Middle frontal gyrus (tissue), 1 donor: ENCODE results near the gene ANKH.
"Not testable (repeated sequence)": the region's sequence is repeated elsewhere in the genome, so short reads cannot be mapped to it uniquely, and the experiment has no call there.

ENCODE experiments used
- DNase-seq: peaks from one replicate; pipeline ENCODE4 v3.0.0-alpha.2; 2015; ENCODE audit warnings: low spot score; ENCODE audit errors: extremely low spot score

The ANKH gene

DNA sequence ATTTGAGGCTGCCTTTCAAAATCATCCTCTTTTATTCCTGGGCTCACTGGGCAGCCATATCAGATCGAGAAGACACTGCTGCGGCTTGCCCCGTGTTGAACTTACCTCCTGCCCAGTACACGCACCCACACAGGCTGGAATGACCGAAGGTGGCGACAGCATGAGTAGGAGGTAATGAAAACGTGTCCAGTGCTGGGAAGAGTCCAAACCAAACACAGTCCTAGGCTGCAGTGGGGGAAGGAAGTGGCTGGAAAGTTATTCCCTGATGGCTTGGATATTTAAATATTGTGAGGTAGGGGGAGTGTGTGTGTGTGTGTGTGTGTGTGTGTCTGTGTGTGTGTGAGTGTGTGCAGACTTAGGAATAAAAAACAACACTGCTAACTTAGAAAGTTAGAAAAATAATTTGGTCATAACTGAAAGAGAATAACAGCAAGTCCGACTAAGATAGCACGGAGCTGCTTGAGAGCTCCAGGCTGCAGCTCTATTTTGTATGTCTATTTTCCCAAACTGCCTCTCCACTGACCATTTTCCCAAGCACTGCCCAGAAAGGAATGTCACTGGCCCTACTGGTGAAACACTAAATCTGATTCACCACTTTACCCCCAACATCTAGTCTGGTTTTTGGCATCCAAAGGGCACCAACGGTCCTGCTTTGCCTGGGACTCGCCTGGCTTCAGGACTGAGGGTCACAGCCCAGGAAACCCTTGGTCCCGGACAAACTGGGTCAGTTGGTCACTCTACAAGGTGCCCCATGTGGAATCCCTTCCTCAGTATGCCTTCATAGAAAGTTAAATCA lies 41.2 kb downstream of the ANKH start:
- DNase-seq, result no peak

DNA sequence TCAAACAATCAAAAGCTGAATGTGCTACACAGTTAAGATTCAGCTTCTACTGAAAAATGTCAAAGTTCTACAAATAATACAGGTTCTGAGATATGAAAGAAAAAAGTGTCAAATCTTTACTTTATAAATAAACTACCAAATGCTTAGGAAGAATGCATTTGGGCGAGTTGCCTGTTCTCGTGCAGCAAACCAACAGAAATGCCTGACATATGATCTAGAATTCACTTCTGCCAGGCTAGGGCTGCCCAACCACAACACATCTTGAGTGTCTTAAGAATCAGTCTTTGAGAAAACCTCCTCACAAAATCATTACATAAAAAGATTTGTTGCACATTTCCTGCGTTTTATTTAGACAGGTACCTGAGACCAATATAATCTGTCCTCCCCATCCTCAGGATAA lies 42.2 kb downstream of the ANKH start:
- no peak for DNase-seq

DNA sequence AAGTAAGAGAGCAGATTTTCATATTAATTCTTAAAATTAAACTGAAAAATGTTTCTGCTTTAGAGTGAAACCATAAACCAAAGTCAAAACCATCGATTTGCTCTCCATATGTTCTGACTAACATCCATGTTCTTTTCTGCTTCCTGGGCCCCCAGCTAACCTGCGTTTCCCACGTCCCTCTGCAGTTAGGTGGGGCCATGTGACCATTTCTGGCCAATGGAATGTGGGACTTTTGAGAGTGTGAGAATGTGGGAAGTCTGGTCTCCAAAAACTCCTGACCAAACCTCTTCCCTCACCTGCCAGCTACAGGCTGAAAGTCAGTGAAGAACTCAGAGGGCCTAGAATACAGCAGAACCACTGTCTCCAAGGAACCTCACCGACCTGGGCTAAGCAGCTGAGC lies 44.9 kb downstream of the ANKH start:
- no peak for DNase-seq

DNA sequence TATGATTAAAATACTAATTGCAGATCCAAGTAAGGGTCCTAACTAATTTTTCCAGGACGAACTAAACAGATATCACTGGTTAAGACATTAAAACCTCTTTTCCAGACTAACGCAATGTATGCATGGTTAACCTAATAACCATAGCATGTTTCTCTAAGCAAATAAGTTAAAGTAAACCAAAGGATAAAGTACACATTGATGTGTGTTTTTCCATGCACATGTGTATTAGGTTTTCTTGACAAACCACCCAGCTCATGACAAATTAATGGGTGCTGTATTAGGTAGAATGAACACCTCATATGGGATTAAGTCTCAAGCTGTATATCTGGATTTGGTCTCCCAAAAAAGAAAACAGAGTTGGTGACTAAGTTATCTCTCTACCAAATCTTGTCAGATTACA lies 45.6 kb downstream of the ANKH start:
- DNase-seq, result no peak

DNA sequence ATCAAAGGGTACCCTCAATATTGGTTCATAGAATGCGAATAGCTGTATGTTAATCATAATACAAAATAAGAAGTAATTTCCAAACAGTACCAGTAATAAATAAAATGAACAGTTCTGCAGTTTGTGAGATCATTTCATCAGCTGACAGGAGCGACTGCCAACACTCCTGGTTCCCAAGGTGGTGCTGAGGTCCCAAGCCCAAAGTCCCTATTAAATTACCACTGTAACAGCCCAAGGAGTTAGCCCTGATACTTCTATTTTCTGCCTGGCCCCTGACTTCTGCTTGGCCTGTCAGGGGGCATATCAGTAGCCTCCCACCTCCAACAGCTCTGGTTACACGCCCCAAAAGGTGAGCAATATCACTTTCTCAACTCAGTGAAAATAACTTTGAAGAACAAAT lies 47.1 kb downstream of the ANKH start:
- no peak for DNase-seq

DNA sequence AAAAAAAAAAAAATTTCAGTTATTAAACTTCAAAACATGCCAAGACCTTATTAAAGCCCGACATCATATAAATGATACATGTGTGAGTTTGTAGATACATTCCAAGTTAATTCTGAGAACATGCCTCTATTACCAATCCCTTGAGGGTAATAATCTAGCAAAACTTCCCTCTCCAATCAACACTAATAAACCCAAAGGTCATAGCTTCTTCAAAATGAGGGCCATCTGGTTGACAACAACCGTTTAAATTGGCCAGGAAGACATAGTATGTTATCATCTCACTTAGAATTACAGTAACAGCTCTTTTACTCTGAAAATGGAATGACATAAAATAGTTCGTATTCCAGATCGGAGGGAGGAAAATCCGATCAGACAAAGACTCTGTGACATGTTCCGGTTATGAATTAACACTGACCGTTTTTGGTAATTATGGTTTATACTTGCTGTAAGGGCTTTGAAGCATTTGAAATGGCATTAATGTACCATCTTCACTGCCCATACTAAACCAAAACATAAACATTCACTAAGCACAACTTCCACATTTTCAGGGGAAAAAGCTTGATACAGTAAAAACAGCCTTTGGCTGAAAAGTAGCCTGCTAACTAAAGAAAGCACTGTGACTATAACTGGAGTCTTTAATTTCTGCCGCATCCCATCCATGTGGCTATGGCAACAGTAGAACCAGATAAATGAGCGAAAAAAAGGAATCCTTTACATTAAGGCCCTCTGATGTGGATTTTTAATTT lies 50.3 kb downstream of the ANKH start:
- no peak for DNase-seq

DNA sequence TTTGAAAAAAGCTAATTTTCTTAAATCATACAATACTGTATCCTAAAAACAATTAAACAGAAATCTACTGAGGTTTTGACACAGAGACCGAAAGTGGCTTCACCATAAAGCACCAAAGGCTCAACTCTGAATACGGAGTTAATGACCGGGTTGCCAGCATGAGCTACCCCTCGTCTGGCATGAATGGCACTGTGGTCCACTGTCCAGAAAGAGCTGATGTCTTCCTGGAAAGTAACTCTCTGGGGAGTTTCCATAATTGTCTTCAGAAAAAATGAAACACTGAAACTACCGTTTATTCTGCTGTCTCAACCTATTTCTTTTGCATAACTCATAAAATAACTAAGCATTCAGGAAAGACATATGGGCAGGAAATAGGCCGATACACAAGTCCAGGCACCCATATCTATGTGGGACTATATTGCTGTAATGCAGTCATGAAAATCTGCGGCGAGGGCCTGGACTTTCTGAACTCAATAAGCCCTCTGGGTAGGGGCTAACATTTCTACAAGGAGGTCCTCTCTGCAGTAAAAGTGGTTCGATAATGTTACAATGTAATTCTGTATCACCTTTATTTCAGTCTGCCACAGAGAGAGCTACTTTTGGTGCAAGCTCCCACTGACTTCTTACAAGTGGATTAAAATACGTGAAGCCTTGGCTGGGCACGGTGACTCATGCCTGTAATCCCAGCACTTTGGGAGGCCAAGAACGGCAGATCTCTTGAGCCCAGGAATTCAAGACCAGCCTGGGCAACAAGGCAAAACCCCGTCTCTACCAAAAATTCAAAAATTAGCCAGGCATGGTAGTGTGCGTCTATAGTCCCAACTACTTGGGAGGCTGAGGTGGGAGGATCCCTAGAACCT lies 52.4 kb downstream of the ANKH start:
- no peak for DNase-seq

DNA sequence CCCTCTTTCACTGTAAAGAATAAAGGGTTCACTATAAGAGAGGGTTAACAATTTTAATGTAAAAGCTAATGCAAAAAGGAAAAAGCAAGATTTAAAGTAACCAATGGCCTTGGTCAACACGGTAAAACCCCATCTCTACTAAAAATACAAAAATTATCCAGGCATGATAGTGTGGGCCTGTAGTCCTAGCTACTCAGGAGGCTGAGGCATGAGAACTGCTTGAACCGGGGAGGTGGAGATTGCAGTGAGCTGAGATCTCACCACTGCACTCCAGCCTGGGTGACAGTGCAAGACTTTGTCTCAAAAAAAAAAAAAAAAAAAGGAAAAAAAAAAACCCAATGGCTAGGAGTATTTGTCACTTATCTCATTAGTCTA lies 53.8 kb downstream of the ANKH start:
- not testable (repeated sequence) for DNase-seq

DNA sequence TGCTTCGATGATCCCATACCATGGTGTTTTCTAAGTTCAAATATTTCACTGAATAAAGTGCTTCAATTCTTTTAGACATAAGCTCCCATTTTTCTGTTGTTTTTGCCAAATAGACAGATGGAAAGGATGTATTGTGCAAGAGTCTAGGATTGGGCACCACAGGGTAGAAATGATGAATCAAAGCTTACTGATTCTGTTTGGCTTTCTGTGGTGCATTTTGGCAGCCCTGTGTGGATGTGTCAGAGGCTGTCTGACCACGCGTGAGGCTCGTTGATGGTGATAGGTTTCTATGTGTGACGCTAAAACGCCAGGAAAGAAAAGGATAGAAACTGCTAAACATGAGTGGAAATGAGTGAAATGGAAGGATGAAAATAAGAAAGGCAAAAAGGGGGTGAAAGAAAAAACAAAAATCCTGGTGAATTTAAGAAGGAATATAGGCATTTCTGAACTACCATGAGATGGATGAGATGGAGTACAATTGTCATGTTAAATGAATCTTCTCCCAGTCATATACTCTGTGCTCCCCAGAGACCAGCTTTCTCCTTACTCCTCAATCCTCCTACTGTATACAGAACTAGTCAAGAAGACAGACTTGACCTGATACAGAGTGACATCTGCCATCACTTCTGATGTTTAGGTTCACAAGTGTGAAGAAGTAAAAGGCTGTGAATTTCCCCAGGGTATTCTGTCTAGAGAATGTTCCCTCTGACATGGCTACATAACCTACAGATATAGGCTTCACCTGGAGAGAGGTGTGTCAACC lies 54.4 kb downstream of the ANKH start:
- DNase-seq, result peak; percentile 44

DNA sequence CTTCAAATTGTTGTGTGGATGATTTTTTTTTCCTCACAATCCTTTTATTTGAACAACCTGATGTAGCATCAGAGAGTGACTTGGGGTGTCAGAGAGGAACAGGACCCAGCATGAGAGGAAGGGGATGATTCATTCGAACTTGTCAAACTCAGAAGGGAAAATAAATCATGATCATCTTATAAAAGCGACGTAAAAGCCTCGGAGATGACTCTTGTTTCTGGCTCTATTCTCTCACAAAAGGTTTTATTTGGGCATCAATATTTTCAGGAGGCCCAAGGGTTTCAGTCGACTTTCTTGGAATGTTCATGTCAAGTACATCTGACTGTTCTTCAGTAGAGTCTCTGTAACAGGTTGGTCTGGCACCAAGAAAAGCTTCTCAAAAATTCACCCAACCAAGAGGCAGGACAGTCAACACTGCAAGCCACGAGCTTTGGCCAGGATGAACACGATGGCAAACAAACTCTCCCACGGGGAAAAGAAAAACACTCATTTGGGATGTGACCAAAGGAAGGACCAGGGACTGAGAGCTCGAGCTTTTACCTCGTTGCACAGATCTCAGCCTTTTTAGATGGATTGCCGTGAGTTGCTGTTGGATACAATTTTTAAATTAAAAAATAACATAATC lies 55.1 kb downstream of the ANKH start:
- DNase-seq, result no peak

DNA sequence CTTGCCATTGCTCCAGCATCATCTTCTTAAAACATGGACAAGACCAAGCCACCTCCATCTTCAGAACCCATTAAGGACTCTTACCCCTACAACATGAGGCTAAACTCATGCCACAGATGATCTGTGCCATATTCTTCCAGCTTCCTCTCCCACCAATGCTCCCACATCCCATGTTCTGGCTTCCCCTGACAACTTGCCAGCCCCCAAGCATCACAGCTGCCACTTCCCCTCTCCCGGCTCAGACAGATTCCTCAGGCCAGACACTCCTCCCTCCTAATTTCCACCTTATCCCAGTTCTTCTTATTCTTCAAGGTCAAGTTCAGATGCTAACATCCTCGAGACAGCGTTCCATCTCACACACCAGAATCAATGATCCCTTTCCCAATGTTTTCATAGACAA lies 57.8 kb downstream of the ANKH start:
- DNase-seq, result no peak

DNA sequence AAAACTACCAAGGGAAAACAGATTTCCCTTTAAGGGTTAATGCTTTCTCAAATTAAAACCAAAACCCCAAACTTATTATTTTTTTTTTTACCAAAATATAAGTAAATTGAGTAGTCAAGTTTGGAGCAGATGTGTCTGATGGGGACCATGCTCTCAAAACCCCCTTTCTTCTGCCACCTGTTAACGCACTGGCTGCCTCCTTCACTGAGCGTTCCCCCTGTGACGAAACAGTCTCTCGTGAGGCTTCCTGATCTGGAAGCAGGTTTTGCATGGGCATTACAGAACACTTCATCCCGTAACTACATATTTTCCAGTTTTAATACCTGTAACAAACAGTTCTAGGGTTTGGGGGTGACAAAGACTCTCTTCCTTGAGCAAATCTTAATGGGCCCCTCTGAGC lies 59.4 kb downstream of the ANKH start:
- DNase-seq, result no peak

DNA sequence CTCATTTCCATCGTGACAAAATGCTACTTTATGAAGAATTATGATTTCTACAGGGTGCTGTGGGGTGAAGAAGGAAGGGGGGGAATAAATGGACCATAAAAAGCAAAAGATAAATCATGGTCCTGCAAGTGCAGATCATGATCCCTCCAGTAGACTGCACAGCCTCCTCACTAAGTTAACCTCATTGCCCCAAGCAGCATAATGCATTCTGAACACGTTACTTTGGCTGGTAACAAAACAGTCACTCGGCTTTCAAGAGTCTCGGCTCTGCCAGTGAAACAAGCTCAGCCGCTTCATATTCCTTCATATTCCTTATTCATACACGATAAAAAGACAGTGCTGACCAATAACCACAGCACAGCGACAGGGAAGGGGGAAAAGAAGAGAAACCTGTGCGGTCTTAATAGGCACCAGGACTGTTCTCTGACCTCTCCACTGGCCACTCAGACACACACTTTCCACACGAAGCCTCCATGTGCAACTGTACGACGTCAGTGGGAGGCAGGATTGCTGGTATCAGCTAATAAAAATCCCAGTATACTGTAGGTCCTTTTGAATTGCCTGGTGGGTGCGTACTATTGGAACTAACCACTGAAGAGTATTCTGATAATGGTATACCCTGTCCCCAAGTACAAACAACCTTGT lies 60.5 kb downstream of the ANKH start:
- DNase-seq, result no peak

DNA sequence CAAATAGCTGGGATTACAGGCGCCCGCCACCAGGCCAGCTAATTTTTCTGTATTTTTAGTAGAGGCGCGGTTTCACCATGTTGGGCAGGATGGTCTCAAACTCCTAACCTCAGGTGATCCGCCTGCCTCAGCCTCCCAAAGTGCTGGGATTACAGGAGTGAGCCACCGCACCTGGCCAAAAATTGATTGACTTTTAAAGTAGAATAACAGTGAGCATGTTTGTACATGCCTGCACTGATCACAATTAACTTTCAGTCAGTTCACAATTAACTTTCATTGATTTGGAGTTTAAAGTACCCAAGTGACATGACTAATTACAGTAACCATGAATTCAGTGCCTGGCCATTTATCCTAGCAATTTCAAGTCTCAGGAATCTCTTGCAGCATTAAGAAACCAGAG lies 61.3 kb downstream of the ANKH start:
- DNase-seq, result no peak

DNA sequence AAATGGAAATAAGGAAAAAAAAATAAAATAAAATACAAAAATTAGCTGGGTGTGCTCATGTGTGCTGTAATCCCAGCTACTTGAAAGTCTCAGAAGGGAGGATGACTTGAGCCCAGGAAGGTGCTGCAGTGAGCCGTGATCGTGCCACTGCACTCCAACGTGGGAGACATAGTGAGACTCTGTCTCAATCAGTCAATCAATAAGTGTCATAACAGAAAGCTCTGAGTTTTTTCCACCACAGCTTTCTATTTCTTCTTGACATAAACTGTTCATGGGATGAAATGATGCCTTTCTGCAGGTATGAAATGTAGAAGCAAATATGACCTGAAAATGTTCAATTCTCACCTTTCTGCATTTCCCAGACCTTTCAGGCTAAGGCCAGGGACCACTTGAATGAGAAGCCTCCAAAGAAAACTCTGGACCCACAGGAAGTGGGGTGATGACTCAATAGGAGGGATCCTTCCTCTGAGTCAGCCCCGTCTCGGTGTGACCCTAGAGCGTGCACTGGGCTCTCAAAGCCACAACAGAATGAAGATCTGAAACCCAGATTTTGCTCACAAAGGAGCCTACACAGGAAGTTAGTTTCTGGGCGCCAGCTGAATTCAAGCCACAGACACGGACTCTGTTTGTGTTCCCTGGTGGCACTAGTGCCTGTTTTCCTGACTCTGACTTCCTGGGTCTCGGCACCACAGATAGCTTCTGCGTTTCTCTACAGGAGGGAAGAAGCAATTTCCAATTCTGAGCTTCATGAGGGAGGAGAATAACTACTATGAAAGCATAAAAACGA lies 62.0 kb downstream of the ANKH start:
- peak; percentile 9 for DNase-seq

DNA sequence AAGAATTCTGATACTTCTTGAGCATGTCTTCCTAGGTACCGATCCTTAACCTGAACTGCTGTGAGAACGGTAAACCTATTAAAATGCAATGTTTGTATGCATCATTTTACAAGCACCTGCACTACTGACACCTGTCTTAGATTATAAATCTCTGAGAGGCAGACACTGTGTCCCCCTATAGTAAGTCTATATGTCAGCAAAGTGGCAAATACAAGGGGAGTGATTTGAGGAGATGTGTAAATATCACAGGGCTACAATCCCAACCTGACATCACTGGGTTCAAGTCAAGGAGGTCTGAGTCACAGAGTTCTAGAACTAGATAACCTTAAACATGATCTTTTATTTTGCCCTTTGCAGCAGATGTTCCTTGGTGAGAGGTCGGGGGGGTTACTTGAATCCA lies 64.1 kb downstream of the ANKH start:
- DNase-seq, result no peak

DNA sequence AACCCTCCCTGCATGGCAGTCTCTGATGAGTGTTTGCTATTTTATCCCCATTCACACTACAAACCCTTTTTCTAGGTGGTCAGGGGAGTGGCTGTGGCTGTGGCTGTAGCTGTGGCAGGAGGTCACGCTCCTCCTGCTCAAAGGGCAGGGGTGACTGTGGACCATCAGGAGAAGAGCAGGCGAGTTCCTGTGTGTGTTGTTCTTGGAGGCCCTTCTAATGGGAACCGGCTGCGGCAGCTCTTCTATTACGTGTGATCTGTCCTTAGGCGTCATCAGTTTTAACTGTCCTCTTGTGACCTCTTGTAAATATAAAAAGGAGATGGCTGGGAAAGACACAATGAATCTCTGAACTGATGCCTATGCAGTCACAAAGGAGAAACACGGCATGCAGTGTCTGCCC lies 65.1 kb downstream of the ANKH start:
- no peak for DNase-seq

DNA sequence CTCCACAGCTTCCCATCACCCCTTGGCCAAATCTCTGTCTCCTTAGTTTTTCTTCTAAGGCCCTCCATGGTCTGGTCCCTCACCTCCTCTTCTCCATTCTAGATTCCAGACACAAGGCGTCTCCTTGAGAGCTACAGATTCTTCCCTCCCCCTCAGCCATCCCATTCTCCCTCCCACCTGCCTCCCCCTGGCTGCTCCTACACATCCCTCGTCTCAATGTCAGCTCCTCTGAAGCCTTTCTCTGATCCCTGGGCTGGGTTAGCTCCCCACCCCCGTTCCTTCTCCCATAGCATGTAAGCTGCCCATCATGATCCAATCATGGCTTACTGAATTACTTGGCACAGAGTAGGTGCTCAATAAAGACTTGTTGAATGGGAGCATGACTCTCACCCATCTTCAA lies 69.0 kb downstream of the ANKH start:
- no peak for DNase-seq

DNA sequence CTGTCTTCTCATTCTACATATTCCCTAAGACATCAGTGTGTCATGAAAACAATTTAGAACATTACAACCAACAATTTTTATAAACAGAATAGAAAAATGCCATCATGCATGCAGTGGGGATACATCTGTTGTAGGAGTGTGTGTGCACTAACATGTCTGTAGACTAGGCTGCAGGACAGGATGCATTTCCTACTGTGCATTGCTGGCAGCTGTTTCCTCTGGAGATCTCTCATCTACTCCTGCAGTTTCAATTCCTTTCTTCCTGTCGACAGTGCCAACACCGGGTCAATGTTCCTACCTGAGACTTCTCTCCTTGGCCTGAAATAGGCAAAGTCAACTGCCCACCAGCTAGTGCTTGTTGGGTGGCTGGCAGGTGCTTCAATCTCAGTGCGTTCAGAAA lies 69.8 kb downstream of the ANKH start:
- no peak for DNase-seq

DNA sequence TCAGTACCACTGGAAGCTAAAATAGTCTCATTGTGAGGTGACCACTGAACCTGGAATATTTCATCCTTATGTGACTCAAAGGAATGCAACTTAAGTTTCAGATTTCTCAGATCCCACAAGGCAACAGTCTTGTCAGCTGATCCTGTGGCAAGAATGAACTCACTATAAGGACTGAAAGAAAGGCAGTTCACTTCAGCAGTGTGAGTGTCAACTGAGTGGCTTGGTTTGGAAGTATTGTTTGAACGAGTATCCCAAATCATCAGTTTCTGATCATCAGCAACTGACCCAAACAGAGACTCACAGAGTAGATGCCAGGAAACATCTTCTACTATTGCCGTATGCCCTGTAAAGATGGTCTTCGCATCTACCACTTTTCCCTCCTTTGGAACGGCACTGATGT lies 74.2 kb downstream of the ANKH start:
- not testable (repeated sequence) for DNase-seq
